A549 (cell line): ENCODE measurements around the gene HEXB. TPM values are rescaled to one million over a fixed set of nuclear protein-coding genes. Genes with fewer than 3 reads are reported as not detected.

Experiments
- ATAC-seq, 2 experiments: fragments of 200-7000 bp in 1 of 2; fragments of >200 bp in 1 of 2; cut with Nextera tagmentation in 1 of 2; cut with Tn5 transposase in 1 of 2; 3 replicates each; pipeline versions ENCODE4 v1.8.0 to v1.9.1; 2018 to 2020; ENCODE audit warnings: mild to moderate bottlenecking in 1 of 2, moderate library complexity in 1 of 2
- CTCF ChIA-PET: fragments of 300-600 bp; sonication (Branson Sonifier 250); formaldehyde crosslinking; extraction: SDS; loops from one replicate; lab custom pipeline; 2021; ENCODE audit warnings: antibody characterized with exemption, inconsistent platforms; lab: Yijun Ruan, JAX
- POLR2A ChIA-PET: fragments of 350-600 bp; formaldehyde crosslinking; extraction: SDS; loops from one replicate; lab custom pipeline; 2021; ENCODE audit warnings: antibody characterized with exemption, inconsistent platforms; lab: Yijun Ruan, JAX
- DNase-seq, 2 experiments: peaks; one replicate each; pipeline versions ENCODE4 v3.0.0 to v3.0.0-alpha.2; 2011 to 2016; ENCODE audit warnings: low read depth in 1 of 2, low spot score in 1 of 2
- FAIRE-seq: peaks from 2 replicates; lab custom pipeline; 2011; peaks lifted over from hg19 to GRCh38; lab: Jason Lieb, UNC
- H3K27ac ChIP-seq, 2 experiments: fragments of >200 bp; sonication (Bioruptor Twin); formaldehyde crosslinking; 3 replicates each; pipeline ENCODE4 v1.5.1; 2016 to 2017
- H3K4me1 ChIP-seq: fragments of >200 bp; sonication (Bioruptor Twin); formaldehyde crosslinking; 3 replicates; pipeline ENCODE4 v1.6.1; 2016
- H3K4me2 ChIP-seq: fragments of >200 bp; sonication (Bioruptor Twin); formaldehyde crosslinking; 3 replicates; pipeline ENCODE4 v1.6.1; 2016
- H3K4me3 ChIP-seq: fragments of >200 bp; sonication (Bioruptor Twin); formaldehyde crosslinking; 3 replicates; pipeline ENCODE4 v1.5.1; 2016
- H3K9me3 ChIP-seq: fragments of >200 bp; sonication (Bioruptor Twin); formaldehyde crosslinking; 3 replicates; pipeline ENCODE4 v1.6.1; 2016
- CHD4 ChIP-seq: fragments of 200-600 bp; sonication (generic); IDR thresholded peaks from 2 replicates; pipeline ENCODE4 v1.6.1; 2016; ENCODE audit warnings: antibody characterized with exemption, mild to moderate bottlenecking, borderline replicate concordance
- FOSL2 ChIP-seq, 2 experiments: fragments of 450-650 bp in 1 of 2; fragments of >200 bp in 1 of 2; sonication (Bioruptor Twin) in 1 of 2; formaldehyde crosslinking; IDR thresholded peaks; 2 replicates each; pipeline versions ENCODE4 v1.5.0 to v1.6.1; 2016 to 2020; ENCODE audit warnings: mild to moderate bottlenecking in 1 of 2, moderate library complexity in 1 of 2
- GATA3 ChIP-seq: IDR thresholded peaks from 2 replicates; pipeline ENCODE4 v1.6.1; 2012; ENCODE audit warnings: borderline replicate concordance
- HDAC2 ChIP-seq: fragments of 200-600 bp; sonication (generic); IDR thresholded peaks from 2 replicates; pipeline ENCODE4 v1.6.1; 2016
- HOXB5 ChIP-seq: fragments of 250-450 bp; sonication (Bioruptor Pico); IDR thresholded peaks from 2 replicates; pipeline ENCODE4 v1.5.0; 2020; ENCODE audit warnings: mild to moderate bottlenecking, moderate library complexity
- JUN ChIP-seq, 2 experiments: fragments of >200 bp; sonication (Bioruptor Twin); formaldehyde crosslinking; IDR thresholded peaks; 2 replicates in 1 of 2; 3 replicates in 1 of 2; pipeline ENCODE4 v1.6.1; 2016 to 2017
- MAFK ChIP-seq: fragments of 450-650 bp; IDR thresholded peaks from 2 replicates; pipeline ENCODE4 v1.6.1; 2014; ENCODE audit not compliant: partially characterized antibody
- NFE2L2 ChIP-seq: fragments of 150-350 bp; conservative IDR thresholded peaks from 2 replicates; pipeline ENCODE4 v1.6.1; 2014; ENCODE audit warnings: low read length
- NPAS2 ChIP-seq: fragments of 250-450 bp; sonication (Bioruptor Pico); IDR thresholded peaks from 2 replicates; pipeline ENCODE4 v1.8.0; 2022; ENCODE audit warnings: mild to moderate bottlenecking, moderate library complexity, borderline replicate concordance
- POLR2A ChIP-seq: IDR thresholded peaks from 2 replicates; pipeline ENCODE4 v1.6.1; 2012; ENCODE audit warnings: mild to moderate bottlenecking, low read length
- POLR2AphosphoS2 ChIP-seq: conservative IDR thresholded peaks from 2 replicates; pipeline ENCODE4 v1.6.1; 2012; ENCODE audit warnings: low read length, improper control_type of control experiment, inconsistent platforms
- RAD21 ChIP-seq, 2 experiments: fragments of >200 bp in 1 of 2; sonication (Bioruptor Twin) in 1 of 2; formaldehyde crosslinking in 1 of 2; IDR thresholded peaks in 1 of 2; conservative IDR thresholded peaks in 1 of 2; 2 replicates in 1 of 2; 3 replicates in 1 of 2; pipeline ENCODE4 v1.6.1; 2012 to 2018; ENCODE audit warnings: inconsistent platforms in 1 of 2
- RARB ChIP-seq: fragments of 250-450 bp; sonication (Bioruptor Pico); IDR thresholded peaks from 2 replicates; pipeline ENCODE4 v1.8.0; 2021; ENCODE audit warnings: mild to moderate bottlenecking, moderate library complexity
- RCOR1 ChIP-seq: fragments of 150-350 bp; IDR thresholded peaks from 2 replicates; pipeline ENCODE4 v1.6.1; 2014; ENCODE audit warnings: antibody characterized with exemption, low read length, low read depth
- RNF2 ChIP-seq: fragments of 200-600 bp; sonication (generic); IDR thresholded peaks from 2 replicates; pipeline ENCODE4 v1.6.1; 2016; ENCODE audit warnings: low read depth, mild to moderate bottlenecking, antibody characterized with exemption, moderate library complexity, borderline replicate concordance
- SMC3 ChIP-seq: fragments of >200 bp; sonication (Bioruptor Twin); formaldehyde crosslinking; IDR thresholded peaks from 3 replicates; pipeline ENCODE4 v1.6.1; 2018; ENCODE audit warnings: inconsistent platforms
- ZFP36 ChIP-seq: fragments of 450-650 bp; IDR thresholded peaks from 2 replicates; pipeline ENCODE4 v1.6.1; 2014; ENCODE audit warnings: borderline replicate concordance; ENCODE audit not compliant: partially characterized antibody
- WGBS: methylation state at CpG from one replicate; pipeline ENCODE4 v1.1.6; 2017; ENCODE audit errors: missing lambda C conversion rate; 5-methylcytosine and 5-hydroxymethylcytosine counted together
- polyA plus RNA-seq, 4 experiments: library from polyadenylated mRNA; depleted of rRNA in 3 of 4; stranded (reverse); fragments of >200 nt; fragmentation: RNase III in 1 of 4; extraction: RNeasy Plus Mini Kit Qiagen cat#74134 plus additional on column Dnase treatment in 1 of 4; gene quantifications; 2 replicates in 3 of 4; 3 replicates in 1 of 4; pipeline ENCODE4 v1.2.3, GENCODE V29; 2011 to 2017
- TF ChIP-seq, protein P1 (sequence below): fragments of >200 bp; sonication (Bioruptor Twin); formaldehyde crosslinking; IDR thresholded peaks from 2 replicates; pipeline ENCODE4 v1.6.1; 2016
- TF ChIP-seq, protein P2 (sequence below): IDR thresholded peaks from 2 replicates; pipeline ENCODE4 v1.6.1; 2012
- TF ChIP-seq, protein P3 (sequence below): fragments of 250-450 bp; sonication (Bioruptor Pico); IDR thresholded peaks from 2 replicates; pipeline ENCODE4 v1.5.0; 2020; ENCODE audit warnings: low read depth, mild to moderate bottlenecking, moderate library complexity
- TF ChIP-seq, protein P4 (sequence below): fragments of >200 bp; sonication (Bioruptor Twin); formaldehyde crosslinking; IDR thresholded peaks from 3 replicates; pipeline ENCODE4 v1.5.1; 2016
- TF ChIP-seq, protein P5 (sequence below): fragments of >200 bp; sonication (Bioruptor Twin); formaldehyde crosslinking; IDR thresholded peaks from 3 replicates; pipeline ENCODE4 v1.6.1; 2016

HEXB gene
- polyA plus RNA-seq, 2 of the 4 experiments (the other 2 are of a cell fraction) = 83.5 to 153 TPM

DNA sequence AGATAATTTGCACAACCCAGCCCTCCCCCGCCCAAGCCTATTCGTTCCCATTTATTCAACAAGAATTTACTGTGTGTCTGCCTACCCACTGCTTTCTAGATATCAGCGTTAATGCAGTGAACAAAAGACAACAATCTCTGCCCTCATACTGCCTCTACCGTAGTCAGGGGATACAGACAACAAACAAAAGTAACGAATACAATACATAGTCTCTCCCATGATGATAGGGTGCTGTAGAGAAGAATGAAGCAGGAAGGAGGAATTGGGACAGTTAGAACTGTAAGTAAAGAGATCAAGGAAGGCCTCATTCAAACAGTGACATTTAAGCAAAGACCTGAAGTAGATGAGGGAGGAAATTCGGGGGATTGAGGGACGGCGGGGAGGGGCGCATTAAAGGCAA, 80.2 kb downstream of the HEXB start:
- H3K27ac ChIP-seq = peak overlapping the region in 1 of 2 experiments; percentile 90; a peak in 2 of 6 replicates
- CTCF ChIA-PET = interaction anchor here (1.9 to 2.2 kb wide), 3 partner anchors 11 to 27 kb away, joined by 6 to 9 read pairs (median 7); no protein-coding TSS in a partner anchor
- no peak for TF ChIP-seq NFE2L2
- TF ChIP-seq, all 56 proteins: peak for 0
- peak in 1 of 2 experiments; percentile 25 for DNase-seq
- peaks cover 59% of the 10 kb centered on the region for H3K4me1 ChIP-seq
- peak overlapping the region; percentile 81 for H3K4me2 ChIP-seq
- H3K4me3 ChIP-seq = 0 out of 3 replicates have a peak overlapping the region, but pooled peaks have one; percentile 85
- WGBS = 72% methylated on average over 9 of the region's 9 CpGs
- H3K9me3 ChIP-seq = no peaks in the 10 kb centered on the region
- POLR2A ChIA-PET = no interaction called here
- no peak for ATAC-seq
- FAIRE-seq = no peak

DNA sequence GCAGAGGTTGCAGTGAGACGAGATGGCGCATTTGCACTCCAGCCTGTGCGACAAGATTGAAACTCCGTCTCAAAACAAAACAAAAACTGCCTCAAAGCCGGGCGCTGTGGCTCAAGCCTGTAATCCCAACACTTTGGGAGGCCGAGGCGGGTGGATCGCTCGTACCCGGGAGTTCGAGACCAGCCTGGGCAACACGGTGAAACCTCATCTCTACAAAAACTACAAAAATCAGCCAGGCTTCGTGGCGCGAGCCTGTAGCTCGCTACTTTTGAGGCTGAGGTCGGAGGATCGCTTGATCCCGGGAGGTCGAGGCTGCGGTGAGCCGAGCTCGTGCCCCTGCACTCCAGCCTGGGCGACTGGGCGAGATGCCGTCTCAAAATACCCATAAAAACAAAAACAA, 80.9 kb downstream of the HEXB start:
- Histone ChIP-seq H3K4me3 (peak overlapping the region; percentile 85), H3K9me3 (no peaks in the 10 kb centered on the region), H3K4me1 (peaks cover 55% of the 10 kb centered on the region), H3K4me2 (peak overlapping the region; percentile 81), H3K27ac (peak overlapping the region; percentile 85 to 90; a peak in 5 of 6 replicates)
- no peak for DNase-seq
- no peak for ATAC-seq
- ChIA-PET POLR2A (no interaction called here), CTCF (interaction anchor here (0.7 to 2.2 kb wide), 12 partner anchors 10 to 159 kb away, joined by 3 to 9 read pairs (median 4); no protein-coding TSS in a partner anchor)
- WGBS = 33% methylated on average over 27 of the region's 27 CpGs
- FAIRE-seq = no peak
- TF ChIP-seq, protein P1, sequence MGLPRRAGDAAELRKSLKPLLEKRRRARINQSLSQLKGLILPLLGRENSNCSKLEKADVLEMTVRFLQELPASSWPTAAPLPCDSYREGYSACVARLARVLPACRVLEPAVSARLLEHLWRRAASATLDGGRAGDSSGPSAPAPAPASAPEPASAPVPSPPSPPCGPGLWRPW = no peak
- TF ChIP-seq CHD4 = no peak
- no peak for TF ChIP-seq JUN (IDR thresholded peaks at IDR 0.05)
- no peak for TF ChIP-seq NPAS2 (CRISPR knock-in tag)
- TF ChIP-seq POLR2A = no peak
- no peak for TF ChIP-seq POLR2AphosphoS2
- no peak for TF ChIP-seq RAD21 (conservative IDR thresholded peaks at IDR 0.05 in 1 of 2, IDR thresholded peaks at IDR 0.05 in 1 of 2)
- TF ChIP-seq, protein P2, sequence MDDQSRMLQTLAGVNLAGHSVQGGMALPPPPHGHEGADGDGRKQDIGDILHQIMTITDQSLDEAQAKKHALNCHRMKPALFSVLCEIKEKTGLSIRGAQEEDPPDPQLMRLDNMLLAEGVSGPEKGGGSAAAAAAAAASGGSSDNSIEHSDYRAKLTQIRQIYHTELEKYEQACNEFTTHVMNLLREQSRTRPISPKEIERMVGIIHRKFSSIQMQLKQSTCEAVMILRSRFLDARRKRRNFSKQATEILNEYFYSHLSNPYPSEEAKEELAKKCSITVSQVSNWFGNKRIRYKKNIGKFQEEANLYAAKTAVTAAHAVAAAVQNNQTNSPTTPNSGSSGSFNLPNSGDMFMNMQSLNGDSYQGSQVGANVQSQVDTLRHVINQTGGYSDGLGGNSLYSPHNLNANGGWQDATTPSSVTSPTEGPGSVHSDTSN = no peak
- TF ChIP-seq, protein P3, sequence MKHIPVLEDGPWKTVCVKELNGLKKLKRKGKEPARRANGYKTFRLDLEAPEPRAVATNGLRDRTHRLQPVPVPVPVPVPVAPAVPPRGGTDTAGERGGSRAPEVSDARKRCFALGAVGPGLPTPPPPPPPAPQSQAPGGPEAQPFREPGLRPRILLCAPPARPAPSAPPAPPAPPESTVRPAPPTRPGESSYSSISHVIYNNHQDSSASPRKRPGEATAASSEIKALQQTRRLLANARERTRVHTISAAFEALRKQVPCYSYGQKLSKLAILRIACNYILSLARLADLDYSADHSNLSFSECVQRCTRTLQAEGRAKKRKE (CRISPR knock-in tag) = no peak
- no peak for TF ChIP-seq ZFP36
- no peak for TF ChIP-seq SMC3
- no peak for TF ChIP-seq RCOR1
- TF ChIP-seq GATA3 = no peak
- no peak for TF ChIP-seq HOXB5
- TF ChIP-seq FOSL2 (IDR thresholded peaks at IDR 0.05) = no peak
- no peak for TF ChIP-seq FOSL2 (CRISPR knock-in tag; IDR thresholded peaks at IDR 0.05)
- TF ChIP-seq RNF2 = no peak
- no peak for TF ChIP-seq RARB

DNA sequence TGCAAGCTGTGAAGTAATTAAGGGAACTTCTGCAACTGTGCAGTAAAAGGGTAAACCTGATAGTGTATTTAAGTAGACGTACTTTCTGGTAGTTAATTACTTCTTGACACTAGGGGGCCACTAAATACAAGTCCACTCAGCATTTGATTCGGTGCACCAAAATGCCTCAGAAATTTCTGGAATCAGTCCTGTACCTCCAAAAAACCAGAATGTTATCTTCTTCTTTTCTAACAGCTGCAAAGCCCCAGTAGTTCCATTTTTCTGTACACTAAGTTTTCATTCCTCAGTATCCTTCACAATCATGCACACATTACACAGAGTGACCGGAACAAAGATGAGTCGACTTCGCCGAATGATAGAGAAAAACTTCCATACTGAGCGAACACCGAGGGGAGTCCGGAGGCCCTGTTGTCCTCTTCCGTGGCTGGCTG, 81.4 kb downstream of the HEXB start:
- peak; percentile 62 to 66 for DNase-seq
- CTCF ChIA-PET = interaction anchor here (0.7 to 2.2 kb wide), 16 partner anchors 9 to 1490 kb away, joined by 3 to 9 read pairs (median 4); no protein-coding TSS in a partner anchor
- no peak for FAIRE-seq
- TF ChIP-seq RAD21 (conservative IDR thresholded peaks at IDR 0.05 in 1 of 2, IDR thresholded peaks at IDR 0.05 in 1 of 2) (peak; percentile 20 to 35; a peak in 2 of 5 replicates), HDAC2 (0 out of 2 replicates have a peak, but pooled peaks have one; percentile 17), MAFK (peak; percentile 65), JUN (IDR thresholded peaks at IDR 0.05) (no peak), SMC3 (peak; percentile 40; the same call in 1 of the 3 replicates)
- TF ChIP-seq, protein P4, sequence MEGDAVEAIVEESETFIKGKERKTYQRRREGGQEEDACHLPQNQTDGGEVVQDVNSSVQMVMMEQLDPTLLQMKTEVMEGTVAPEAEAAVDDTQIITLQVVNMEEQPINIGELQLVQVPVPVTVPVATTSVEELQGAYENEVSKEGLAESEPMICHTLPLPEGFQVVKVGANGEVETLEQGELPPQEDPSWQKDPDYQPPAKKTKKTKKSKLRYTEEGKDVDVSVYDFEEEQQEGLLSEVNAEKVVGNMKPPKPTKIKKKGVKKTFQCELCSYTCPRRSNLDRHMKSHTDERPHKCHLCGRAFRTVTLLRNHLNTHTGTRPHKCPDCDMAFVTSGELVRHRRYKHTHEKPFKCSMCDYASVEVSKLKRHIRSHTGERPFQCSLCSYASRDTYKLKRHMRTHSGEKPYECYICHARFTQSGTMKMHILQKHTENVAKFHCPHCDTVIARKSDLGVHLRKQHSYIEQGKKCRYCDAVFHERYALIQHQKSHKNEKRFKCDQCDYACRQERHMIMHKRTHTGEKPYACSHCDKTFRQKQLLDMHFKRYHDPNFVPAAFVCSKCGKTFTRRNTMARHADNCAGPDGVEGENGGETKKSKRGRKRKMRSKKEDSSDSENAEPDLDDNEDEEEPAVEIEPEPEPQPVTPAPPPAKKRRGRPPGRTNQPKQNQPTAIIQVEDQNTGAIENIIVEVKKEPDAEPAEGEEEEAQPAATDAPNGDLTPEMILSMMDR = peak; percentile 53
- TF ChIP-seq, protein P5, sequence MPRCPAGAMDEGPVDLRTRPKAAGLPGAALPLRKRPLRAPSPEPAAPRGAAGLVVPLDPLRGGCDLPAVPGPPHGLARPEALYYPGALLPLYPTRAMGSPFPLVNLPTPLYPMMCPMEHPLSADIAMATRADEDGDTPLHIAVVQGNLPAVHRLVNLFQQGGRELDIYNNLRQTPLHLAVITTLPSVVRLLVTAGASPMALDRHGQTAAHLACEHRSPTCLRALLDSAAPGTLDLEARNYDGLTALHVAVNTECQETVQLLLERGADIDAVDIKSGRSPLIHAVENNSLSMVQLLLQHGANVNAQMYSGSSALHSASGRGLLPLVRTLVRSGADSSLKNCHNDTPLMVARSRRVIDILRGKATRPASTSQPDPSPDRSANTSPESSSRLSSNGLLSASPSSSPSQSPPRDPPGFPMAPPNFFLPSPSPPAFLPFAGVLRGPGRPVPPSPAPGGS = no peak
- no peaks in the 10 kb centered on the region for H3K9me3 ChIP-seq
- H3K4me1 ChIP-seq = peaks cover 50% of the 10 kb centered on the region
- POLR2A ChIA-PET = interaction anchor here (0.6 to 0.9 kb wide), 4 partner anchors 19 to 86 kb away, joined by 3 to 5 read pairs (median 4); no protein-coding TSS in a partner anchor
- peak overlapping the region; percentile 85 for H3K4me3 ChIP-seq
- H3K27ac ChIP-seq = peak overlapping the region; percentile 85 to 90
- WGBS = 2% methylated on average over 10 of the region's 10 CpGs
- peak overlapping the region; percentile 81 for H3K4me2 ChIP-seq
- ATAC-seq = peak; percentile 72 to 75
